HepG2 (cell line): Measurements from ENCODE around the gene AEBP1. TPM values are rescaled to one million over a fixed set of nuclear protein-coding genes. Genes with fewer than 3 reads are reported as not detected.

Experiments used
- EEA1 ChIP-seq: sonication (generic); formaldehyde crosslinking; IDR thresholded peaks from 2 replicates; pipeline ENCODE4 v1.5.1; 2020; ENCODE audit warnings: mild to moderate bottlenecking, missing genetic modification reagents, borderline replicate concordance
- IRF2 ChIP-seq: IDR thresholded peaks from 2 replicates; pipeline ENCODE4 v1.6.1; 2018; ENCODE audit warnings: missing genetic modification reagents, missing compliant biosample characterization
- KLF9 ChIP-seq: IDR thresholded peaks from 2 replicates; pipeline ENCODE4 v1.6.1; 2016; ENCODE audit warnings: low read depth
- PITX1 ChIP-seq: sonication (generic); formaldehyde crosslinking; IDR thresholded peaks from 2 replicates; pipeline ENCODE4 v1.5.1; 2020; ENCODE audit warnings: mild to moderate bottlenecking, missing genetic modification reagents
- PLRG1 ChIP-seq: fragments of 450-650 bp; conservative IDR thresholded peaks from 2 replicates; pipeline ENCODE4 v1.6.1; 2016
- SAFB2 ChIP-seq: sonication (generic); formaldehyde crosslinking; IDR thresholded peaks from 2 replicates; pipeline ENCODE4 v1.5.1; 2020; ENCODE audit warnings: missing genetic modification reagents, low read depth, mild to moderate bottlenecking, borderline replicate concordance
- TCF7 ChIP-seq: sonication (generic); IDR thresholded peaks from 2 replicates; pipeline ENCODE4 v1.6.1; 2016; ENCODE audit warnings: antibody characterized with exemption, low read depth
- TGIF2 ChIP-seq: IDR thresholded peaks from 2 replicates; pipeline ENCODE4 v1.6.1; 2016; ENCODE audit warnings: control low read depth, missing compliant biosample characterization
- U2AF1 ChIP-seq: fragments of 200-400 bp; formaldehyde crosslinking; optimal IDR thresholded peaks from 2 replicates; pipeline ENCODE3; 2017; ENCODE audit warnings: mild to moderate bottlenecking, low read depth, low read length
- ZFAT ChIP-seq: sonication (generic); formaldehyde crosslinking; conservative IDR thresholded peaks from 2 replicates; pipeline ENCODE4 v1.8.1; 2023; ENCODE audit warnings: missing genetic modification reagents, inconsistent platforms
- ZNF143 ChIP-seq: sonication (generic); formaldehyde crosslinking; IDR thresholded peaks from 2 replicates; pipeline ENCODE4 v1.4.0; 2020; ENCODE audit warnings: missing genetic modification reagents
- ZNF282 ChIP-seq: fragments of 450-650 bp; IDR thresholded peaks from 2 replicates; pipeline ENCODE4 v1.6.1; 2018; ENCODE audit not compliant: partially characterized antibody
- polyA plus RNA-seq, 8 experiments: library from polyadenylated mRNA; depleted of rRNA in 3 of 8; stranded (reverse) in 7 of 8; unstranded in 1 of 8; fragments of >200 nt; fragmentation: Illumina TruSeq in 4 of 8; extraction: Trizol in 4 of 8; gene quantifications; 2 replicates each; pipeline versions ENCODE4 v1.2.1 to v1.2.3, GENCODE V29; 2011 to 2016; ENCODE audit warnings: low read depth in 4 of 8, missing spikeins in 1 of 8, mixed read lengths in 1 of 8; ENCODE audit not compliant: insufficient read depth in 1 of 8
- total RNA-seq, 5 experiments: library from RNA; depleted of rRNA; stranded (reverse); fragments of >200 nt; fragmentation: Illumina TruSeq; extraction: Trizol; gene quantifications; 2 replicates each; pipeline ENCODE4 v1.2.3, GENCODE V29; 2016; ENCODE audit warnings: low read depth in 1 of 5
- TF ChIP-seq, protein P1 (sequence below): sonication (generic); formaldehyde crosslinking; IDR thresholded peaks from 2 replicates; pipeline ENCODE4 v1.5.0; 2020; ENCODE audit warnings: mild to moderate bottlenecking, missing genetic modification reagents, borderline replicate concordance
- TF ChIP-seq, protein P2 (sequence below): sonication (generic); formaldehyde crosslinking; IDR thresholded peaks from 2 replicates; pipeline ENCODE4 v1.5.1; 2020; ENCODE audit warnings: missing genetic modification reagents, mild to moderate bottlenecking, borderline replicate concordance
- TF ChIP-seq, protein P3 (sequence below): sonication (generic); formaldehyde crosslinking; IDR thresholded peaks from 2 replicates; pipeline ENCODE4 v1.4.0; 2020; ENCODE audit warnings: missing genetic modification reagents
- TF ChIP-seq, protein P4 (sequence below): sonication (generic); formaldehyde crosslinking; IDR thresholded peaks from 2 replicates; pipeline ENCODE4 v1.4.0; 2020; ENCODE audit warnings: mild to moderate bottlenecking, missing genetic modification reagents, borderline replicate concordance

Gene AEBP1
- total and polyA plus RNA-seq, 2 of the 13 experiments (the other 11 are each of a cell fraction or from before 2014, with no cell fraction given), result 0.22 to 0.55 TPM

DNA sequence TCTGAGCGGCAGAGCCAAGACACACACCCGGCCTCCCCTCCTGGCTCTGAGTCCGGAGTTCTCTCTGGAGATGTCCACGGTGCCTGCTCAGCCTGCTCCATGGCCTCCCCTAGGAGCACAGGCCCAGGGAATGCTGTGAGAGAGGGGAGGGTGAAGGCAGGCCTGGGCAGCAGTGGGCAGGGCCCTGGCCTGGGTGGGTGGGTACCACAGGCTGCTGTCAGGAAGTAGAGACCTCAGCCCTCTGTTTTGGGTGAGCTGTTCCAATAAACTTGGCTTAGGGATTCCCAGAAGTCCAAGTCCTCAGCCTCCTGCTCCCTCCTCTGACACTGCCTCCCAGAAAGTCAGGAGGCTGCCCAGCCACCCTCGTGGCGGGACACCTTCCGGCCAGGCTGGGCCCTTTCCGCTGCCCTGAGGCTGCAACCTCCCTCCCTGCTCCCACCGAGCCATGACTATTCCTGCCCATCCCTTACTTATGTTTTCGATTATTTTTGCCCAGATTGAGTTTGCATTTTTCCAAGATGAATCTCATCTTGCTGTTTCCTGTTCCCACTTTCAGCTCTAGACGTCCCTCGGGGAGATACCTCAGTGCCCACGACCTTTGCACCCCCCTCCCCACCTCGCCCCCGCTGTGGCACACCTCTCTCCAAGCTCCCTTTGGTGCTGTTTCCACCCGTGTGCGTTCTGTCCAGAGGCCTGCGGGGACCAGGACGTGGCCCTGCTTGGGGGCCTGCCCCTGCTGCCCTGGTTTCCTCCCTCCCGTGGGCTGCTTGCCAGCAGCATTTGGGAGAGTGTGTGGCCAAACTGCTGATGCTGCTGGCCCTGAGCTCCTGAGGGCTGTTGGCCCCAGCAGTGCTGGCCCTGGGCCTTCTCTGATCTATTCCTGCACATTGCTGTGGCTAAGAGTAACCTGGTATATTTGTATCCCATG, 16.0 kb upstream of the AEBP1 start (continued):
- TF ChIP-seq, protein P1, sequence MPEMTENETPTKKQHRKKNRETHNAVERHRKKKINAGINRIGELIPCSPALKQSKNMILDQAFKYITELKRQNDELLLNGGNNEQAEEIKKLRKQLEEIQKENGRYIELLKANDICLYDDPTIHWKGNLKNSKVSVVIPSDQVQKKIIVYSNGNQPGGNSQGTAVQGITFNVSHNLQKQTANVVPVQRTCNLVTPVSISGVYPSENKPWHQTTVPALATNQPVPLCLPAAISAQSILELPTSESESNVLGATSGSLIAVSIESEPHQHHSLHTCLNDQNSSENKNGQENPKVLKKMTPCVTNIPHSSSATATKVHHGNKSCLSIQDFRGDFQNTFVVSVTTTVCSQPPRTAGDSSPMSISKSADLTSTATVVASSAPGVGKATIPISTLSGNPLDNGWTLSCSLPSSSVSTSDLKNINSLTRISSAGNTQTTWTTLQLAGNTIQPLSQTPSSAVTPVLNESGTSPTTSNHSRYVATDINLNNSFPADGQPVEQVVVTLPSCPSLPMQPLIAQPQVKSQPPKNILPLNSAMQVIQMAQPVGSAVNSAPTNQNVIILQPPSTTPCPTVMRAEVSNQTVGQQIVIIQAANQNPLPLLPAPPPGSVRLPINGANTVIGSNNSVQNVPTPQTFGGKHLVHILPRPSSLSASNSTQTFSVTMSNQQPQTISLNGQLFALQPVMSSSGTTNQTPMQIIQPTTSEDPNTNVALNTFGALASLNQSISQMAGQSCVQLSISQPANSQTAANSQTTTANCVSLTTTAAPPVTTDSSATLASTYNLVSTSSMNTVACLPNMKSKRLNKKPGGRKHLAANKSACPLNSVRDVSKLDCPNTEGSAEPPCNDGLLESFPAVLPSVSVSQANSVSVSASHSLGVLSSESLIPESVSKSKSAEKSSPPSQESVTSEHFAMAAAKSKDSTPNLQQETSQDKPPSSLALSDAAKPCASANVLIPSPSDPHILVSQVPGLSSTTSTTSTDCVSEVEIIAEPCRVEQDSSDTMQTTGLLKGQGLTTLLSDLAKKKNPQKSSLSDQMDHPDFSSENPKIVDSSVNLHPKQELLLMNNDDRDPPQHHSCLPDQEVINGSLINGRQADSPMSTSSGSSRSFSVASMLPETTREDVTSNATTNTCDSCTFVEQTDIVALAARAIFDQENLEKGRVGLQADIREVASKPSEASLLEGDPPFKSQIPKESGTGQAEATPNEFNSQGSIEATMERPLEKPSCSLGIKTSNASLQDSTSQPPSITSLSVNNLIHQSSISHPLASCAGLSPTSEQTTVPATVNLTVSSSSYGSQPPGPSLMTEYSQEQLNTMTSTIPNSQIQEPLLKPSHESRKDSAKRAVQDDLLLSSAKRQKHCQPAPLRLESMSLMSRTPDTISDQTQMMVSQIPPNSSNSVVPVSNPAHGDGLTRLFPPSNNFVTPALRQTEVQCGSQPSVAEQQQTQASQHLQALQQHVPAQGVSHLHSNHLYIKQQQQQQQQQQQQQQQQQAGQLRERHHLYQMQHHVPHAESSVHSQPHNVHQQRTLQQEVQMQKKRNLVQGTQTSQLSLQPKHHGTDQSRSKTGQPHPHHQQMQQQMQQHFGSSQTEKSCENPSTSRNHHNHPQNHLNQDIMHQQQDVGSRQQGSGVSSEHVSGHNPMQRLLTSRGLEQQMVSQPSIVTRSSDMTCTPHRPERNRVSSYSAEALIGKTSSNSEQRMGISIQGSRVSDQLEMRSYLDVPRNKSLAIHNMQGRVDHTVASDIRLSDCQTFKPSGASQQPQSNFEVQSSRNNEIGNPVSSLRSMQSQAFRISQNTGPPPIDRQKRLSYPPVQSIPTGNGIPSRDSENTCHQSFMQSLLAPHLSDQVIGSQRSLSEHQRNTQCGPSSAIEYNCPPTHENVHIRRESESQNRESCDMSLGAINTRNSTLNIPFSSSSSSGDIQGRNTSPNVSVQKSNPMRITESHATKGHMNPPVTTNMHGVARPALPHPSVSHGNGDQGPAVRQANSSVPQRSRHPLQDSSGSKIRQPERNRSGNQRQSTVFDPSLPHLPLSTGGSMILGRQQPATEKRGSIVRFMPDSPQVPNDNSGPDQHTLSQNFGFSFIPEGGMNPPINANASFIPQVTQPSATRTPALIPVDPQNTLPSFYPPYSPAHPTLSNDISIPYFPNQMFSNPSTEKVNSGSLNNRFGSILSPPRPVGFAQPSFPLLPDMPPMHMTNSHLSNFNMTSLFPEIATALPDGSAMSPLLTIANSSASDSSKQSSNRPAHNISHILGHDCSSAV (CRISPR knock-in tag), result no peak
- TF ChIP-seq EEA1 (CRISPR knock-in tag) (no peak), PITX1 (CRISPR knock-in tag) (no peak), ZNF282 (no peak), U2AF1 (no peak), PLRG1 (no peak), IRF2 (CRISPR knock-in tag) (no peak), TGIF2 (CRISPR knock-in tag) (no peak), SAFB2 (no peak), KLF9 (CRISPR knock-in tag) (no peak), TCF7 (no peak), ZFAT (no peak), ZNF143 (CRISPR knock-in tag) (no peak)
- TF ChIP-seq, protein P2, sequence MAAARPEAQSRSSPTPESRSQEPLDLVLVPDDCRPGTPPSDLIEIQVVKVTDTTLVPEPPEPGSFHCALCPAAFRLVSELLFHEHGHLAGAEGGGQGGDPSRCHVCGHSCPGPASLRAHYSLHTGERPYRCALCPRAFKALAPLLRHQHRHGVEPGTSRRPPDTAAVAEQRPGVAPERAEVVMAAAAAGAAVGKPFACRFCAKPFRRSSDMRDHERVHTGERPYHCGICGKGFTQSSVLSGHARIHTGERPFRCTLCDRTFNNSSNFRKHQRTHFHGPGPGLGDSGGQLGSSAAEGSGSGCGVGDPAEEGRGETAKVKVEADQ, result no peak
- TF ChIP-seq, protein P3, sequence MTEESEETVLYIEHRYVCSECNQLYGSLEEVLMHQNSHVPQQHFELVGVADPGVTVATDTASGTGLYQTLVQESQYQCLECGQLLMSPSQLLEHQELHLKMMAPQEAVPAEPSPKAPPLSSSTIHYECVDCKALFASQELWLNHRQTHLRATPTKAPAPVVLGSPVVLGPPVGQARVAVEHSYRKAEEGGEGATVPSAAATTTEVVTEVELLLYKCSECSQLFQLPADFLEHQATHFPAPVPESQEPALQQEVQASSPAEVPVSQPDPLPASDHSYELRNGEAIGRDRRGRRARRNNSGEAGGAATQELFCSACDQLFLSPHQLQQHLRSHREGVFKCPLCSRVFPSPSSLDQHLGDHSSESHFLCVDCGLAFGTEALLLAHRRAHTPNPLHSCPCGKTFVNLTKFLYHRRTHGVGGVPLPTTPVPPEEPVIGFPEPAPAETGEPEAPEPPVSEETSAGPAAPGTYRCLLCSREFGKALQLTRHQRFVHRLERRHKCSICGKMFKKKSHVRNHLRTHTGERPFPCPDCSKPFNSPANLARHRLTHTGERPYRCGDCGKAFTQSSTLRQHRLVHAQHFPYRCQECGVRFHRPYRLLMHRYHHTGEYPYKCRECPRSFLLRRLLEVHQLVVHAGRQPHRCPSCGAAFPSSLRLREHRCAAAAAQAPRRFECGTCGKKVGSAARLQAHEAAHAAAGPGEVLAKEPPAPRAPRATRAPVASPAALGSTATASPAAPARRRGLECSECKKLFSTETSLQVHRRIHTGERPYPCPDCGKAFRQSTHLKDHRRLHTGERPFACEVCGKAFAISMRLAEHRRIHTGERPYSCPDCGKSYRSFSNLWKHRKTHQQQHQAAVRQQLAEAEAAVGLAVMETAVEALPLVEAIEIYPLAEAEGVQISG, result peak; percentile 42; the same call in 1 of the 2 replicates
- TF ChIP-seq, protein P4, sequence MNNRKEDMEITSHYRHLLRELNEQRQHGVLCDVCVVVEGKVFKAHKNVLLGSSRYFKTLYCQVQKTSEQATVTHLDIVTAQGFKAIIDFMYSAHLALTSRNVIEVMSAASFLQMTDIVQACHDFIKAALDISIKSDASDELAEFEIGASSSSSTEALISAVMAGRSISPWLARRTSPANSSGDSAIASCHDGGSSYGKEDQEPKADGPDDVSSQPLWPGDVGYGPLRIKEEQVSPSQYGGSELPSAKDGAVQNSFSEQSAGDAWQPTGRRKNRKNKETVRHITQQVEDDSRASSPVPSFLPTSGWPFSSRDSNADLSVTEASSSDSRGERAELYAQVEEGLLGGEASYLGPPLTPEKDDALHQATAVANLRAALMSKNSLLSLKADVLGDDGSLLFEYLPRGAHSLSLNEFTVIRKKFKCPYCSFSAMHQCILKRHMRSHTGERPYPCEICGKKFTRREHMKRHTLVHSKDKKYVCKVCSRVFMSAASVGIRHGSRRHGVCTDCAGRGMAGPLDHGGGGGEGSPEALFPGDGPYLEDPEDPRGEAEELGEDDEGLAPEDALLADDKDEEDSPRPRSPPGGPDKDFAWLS (CRISPR knock-in tag), result no peak
